ENCODE measurements around the gene GSK3B.

Gene GSK3B

DNA sequence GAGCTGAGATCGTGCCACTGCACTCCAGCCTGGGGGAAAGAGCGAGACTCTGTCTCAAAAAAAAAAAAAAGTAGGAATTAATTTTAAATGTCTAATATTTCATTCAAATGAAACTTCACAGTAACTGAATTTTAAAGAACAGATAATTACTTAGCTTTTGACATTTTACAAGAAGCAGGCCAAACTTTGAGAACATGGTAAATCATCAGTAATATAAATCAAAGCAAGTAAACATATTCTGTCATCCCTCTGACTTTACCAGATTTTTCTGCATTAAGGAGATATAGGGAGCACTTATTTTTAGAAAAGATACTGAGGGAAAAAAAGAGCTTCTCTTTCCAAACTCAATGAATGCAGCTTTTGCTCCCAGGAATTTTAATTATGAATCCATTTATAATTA lies 275.3 kb downstream of the GSK3B start:
- no peak for DNase-seq (ENCODE audit: low read depth in 2 of 2)

- no peak for DNase-seq (ENCODE audit: low read depth in 2 of 2)
Observed at GRCh38 chr3:119817583-119818363, 276.5 kb downstream of the GSK3B start.

DNA sequence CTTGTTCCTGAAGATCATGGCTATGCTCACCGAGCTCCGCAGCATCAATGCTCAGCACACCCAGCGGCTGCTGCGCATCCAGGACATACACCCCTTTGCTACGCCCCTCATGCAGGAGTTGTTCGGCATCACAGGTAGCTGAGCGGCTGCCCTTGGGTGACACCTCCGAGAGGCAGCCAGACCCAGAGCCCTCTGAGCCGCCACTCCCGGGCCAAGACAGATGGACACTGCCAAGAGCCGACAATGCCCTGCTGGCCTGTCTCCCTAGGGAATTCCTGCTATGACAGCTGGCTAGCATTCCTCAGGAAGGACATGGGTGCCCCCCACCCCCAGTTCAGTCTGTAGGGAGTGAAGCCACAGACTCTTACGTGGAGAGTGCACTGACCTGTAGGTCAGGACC lies 277.2 kb downstream of the GSK3B start:
- DNase-seq (ENCODE audit: low read depth in 2 of 2) = no peak

GRCh38 chr3:119815716-119816115 lies 278.5 kb downstream of the GSK3B start:
- DNase-seq (ENCODE audit: low read depth in 2 of 2) = no peak

- no peak for DNase-seq (ENCODE audit: low read depth in 2 of 2)
Observed at GRCh38 chr3:119812491-119813058, 281.7 kb downstream of the GSK3B start.

DNA sequence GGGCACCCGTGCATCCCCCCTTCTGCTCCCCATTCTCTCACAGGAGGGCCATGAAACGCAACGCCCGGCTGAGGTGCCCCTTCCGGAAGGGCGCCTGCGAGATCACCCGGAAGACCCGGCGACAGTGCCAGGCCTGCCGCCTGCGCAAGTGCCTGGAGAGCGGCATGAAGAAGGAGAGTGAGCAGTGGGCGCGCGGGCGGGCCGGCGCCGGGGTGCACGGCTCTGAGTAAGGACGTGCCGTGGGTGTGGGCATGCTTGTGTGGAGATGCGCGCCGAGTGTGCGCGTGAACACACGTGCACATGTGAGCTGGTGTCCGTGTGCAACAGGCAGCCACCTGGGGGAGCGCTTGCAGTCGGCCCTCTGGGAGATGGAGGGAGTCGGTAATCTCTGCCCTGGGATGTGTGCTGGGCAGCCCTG lies 284.2 kb downstream of the GSK3B start:
- DNase-seq (ENCODE audit: low read depth in 2 of 2) = peak; percentile 35 to 65

DNA sequence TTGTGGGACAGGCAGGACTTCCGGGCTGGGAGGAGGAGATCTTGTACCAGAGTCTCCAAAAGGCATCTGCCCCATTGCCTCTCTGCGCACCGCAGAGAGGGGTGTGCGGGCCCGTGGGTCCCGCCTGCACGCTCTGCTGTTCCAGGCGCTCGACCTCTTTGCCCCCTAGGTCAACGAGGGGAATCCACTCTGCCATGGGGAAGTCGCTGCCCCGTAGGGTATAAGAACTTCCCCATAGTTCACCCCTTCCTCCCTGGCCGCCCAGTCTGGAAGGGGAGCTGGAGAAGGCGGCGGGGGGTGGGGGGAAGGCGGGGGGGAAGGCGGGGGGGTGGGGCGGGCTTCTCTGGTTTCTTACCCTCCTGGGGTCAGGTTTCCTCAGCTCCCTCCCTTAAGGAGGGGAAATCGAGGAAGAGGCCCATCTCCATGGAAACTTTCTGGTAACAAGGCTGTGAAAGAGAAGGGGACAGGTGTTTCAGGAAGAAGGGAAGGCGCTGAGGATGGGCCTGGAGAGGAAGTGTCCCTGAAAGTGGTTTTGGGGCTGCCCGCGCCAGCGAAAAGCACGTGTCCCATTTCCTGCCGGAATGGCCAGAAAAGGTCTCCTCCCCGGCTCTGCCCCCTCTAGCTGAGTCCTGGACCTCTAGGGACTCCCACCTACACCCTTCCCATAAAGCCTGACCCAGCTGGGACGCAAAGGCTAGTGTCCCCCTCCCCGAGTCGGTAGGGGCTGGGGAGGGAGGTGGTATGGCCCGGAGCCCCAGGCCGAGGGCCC lies 284.8 kb downstream of the GSK3B start:
- peak in 1 of 2 donors; percentile 1 for DNase-seq (ENCODE audit: low read depth in 2 of 2)

DNA sequence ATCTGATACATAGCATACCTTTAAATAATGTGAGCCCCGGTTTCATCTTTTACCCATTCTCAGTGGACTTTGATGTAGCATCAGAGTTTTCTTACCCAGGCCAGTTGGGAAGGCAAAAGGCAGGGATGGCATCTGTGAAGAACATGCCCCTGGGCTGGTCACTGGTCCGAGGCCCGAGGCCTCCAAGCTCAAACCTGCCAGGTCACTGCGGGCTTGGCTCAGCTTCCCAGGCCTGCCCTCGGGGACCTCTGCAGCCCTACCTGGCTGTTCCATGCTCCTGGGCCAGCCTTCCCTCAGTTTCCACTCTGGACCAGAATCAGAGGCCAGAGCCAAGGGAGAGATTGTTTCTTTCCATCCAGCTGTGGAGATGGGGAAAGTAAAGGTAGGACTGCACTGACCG lies 285.4 kb downstream of the GSK3B start:
- no peak for DNase-seq (ENCODE audit: low read depth in 2 of 2)

DNA sequence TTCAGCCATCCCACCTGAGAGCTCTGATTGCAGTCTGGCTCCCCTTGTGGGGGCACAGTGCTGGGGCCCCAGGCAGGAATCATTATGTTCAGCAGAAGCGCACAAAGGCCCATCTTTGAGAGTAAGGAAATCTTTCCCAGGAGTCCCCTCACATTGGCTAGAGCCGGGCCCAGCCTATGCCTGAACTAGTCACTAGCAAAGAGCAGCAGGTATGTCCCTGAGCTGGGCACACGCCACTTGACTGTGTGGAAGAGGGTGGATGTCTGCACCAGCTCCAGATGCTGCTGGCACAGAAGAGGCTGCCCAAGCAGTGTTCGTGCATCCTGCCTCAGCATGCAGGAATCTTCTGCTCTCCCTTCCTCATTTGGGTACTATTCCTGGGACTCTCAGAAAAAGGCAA lies 286.0 kb downstream of the GSK3B start:
- no peak for DNase-seq (ENCODE audit: low read depth in 2 of 2)

DNA sequence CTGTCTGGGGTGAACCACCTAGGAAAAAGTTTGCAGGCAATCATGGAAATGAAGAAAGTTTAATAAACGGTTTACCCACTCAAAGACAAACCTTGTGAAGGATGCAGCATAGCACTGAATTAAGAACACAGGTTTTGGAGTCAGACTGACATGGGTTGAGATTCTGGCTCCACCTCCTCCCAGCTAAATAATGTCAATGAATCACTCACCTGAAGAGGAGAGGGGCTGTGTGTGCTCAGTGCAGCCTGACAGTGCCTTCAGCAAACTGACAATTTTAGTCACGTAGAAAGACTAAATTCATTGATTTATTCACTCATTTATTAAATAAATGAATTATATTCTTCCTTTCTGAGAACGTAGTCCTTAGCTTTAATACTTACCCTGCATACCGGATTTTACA lies 293.4 kb downstream of the GSK3B start:
- DNase-seq (ENCODE audit: low read depth in 2 of 2) = no peak

- DNase-seq (ENCODE audit: low read depth in 2 of 2) = no peak
Observed at GRCh38 chr3:119796785-119797184, 297.5 kb downstream of the GSK3B start.

GRCh38 chr3:119796368-119796767 lies 297.9 kb downstream of the GSK3B start:
- DNase-seq (ENCODE audit: low read depth in 2 of 2) = no peak

- DNase-seq (ENCODE audit: low read depth in 2 of 2) = no peak
Observed at GRCh38 chr3:119795849-119796248, 298.4 kb downstream of the GSK3B start.

- DNase-seq (ENCODE audit: low read depth in 2 of 2) = no peak
Observed at GRCh38 chr3:119794971-119795612, 299.2 kb downstream of the GSK3B start.

DNA sequence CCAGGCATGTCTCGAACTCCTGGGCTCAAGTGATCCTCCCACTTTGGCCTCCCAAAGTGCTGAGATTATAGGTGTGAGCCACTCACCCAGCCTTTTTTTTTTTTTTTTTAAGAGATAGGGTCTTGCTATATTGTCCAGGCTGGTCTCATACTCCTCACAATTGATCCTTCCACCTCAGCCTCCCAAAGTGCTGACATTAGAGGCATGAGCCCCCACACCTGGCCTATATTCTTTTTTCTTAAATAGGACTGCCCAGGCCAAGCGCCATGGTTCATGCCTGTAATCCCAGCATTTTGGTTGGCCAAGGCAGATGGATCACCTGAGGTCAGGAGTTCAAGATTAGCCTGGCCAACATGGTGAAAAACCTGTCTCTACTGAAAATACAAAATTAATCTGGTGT lies 299.8 kb downstream of the GSK3B start:
- DNase-seq (ENCODE audit: low read depth in 2 of 2) = no peak

GRCh38 chr3:119792270-119792669 lies 302.0 kb downstream of the GSK3B start:
- DNase-seq (ENCODE audit: low read depth in 2 of 2) = no peak

DNA sequence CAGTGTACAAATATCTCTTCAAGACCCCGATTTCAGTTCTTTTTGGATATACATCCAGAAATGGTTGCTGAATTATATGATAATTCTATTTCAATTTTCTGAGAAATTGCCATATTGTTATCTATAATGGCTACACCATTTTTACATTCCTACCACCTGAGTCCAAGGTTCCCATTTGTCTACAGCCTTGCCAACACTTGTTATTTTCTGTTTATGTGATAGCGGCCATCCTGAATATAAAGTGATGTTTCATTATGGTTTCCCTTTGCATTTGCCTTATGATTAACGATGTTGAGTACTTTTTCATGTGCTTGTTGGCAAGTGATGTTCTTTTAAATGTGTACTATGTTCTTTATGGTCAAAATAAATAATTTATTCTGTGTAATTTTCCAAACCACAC lies 303.9 kb downstream of the GSK3B start:
- no peak for DNase-seq (ENCODE audit: low read depth in 2 of 2)

DNA sequence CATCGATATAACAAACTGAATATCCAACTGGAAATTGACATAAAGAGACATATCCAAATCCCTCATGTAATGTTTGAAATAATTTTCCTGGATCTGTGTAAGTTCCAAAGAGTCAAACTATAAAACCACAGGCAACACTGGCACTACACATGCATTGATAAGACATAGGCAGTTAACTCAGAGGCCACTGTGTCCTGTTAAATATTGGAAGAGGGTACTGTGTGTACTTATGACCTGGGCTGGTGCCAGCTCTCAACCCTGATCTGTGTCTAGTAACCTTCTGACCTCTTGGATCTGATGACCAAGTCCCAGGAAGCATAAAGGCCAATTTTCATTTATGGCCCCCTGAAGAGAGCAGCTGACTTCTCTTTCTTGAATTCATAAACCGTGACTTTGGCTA lies 307.8 kb downstream of the GSK3B start:
- no peak for DNase-seq (ENCODE audit: low read depth in 2 of 2)

- DNase-seq (ENCODE audit: low read depth in 2 of 2) = no peak
Observed at GRCh38 chr3:119783883-119784282, 310.4 kb downstream of the GSK3B start.

GRCh38 chr3:119783255-119783654 lies 311.0 kb downstream of the GSK3B start:
- DNase-seq (ENCODE audit: low read depth in 2 of 2) = no peak

GRCh38 chr3:119782460-119782859 lies 311.8 kb downstream of the GSK3B start:
- no peak for DNase-seq (ENCODE audit: low read depth in 2 of 2)

Data from stimulated activated CD8-positive, alpha-beta memory T cell treated with anti-CD3 and anti-CD28 coated beads, Interleukin-7, amount 100 ng/mL, for 4 hours (primary cell).